ENCODE data around the gene MOB3B.
A peak's percentile ranks its signal among the peaks of the same experiment; 100 is the strongest.

The MOB3B gene

DNA sequence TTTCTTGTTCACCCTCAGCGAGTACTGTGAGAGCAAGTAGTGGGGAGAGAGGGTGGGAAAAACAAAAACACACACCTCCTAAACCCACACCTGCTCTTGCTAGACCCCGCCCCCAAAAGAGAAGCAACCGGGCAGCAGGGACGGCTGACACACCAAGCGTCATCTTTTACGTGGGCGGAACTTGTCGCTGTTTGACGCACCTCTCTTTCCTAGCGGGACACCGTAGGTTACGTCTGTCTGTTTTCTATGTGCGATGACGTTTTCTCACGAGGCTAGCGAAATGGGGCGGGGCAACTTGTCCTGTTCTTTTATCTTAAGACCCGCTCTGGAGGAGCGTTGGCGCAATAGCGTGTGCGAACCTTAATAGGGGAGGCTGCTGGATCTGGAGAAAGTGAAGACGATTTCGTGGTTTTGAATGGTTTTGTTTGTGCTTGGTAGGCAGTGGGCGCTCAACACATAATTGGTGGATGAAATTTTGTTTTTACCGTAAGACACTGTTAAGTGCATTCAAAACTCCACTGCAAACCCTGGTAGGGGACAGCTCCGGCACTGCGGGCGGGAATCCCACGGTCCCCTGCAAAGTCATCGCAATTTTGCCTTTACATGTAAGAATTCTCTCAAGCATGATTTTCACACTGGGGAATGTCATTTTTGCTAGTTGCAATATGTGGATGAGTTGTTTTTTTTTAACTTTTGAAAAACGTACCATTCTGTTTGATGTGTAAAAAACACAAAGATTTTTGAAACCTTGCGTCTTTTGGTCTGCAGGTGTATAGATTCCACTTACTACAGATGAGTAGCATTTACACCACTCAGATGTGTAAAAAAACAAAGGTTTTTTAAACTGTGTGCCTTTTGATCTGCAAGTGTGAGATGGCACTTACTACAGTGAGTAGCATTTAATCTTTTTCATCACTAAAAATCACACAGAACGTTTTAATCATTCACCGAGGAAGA is 44.3 kb upstream of the MOB3B start (continued):
- TF ChIP-seq ZNF510 (tag by site-specific recombination; IDR thresholded peaks at IDR 0.05; ENCODE audit: insufficient replicate concordance), result no peak
- TF ChIP-seq ZFP3 (tag by site-specific recombination; IDR thresholded peaks at IDR 0.05; ENCODE audit: low read depth), result no peak
- TF ChIP-seq ZNF274 (IDR thresholded peaks at IDR 0.05; ENCODE audit: low read length), result no peak
- TF ChIP-seq ZNF274 (tag by site-specific recombination; IDR thresholded peaks at IDR 0.05; ENCODE audit: borderline replicate concordance), result no peak
- 0 out of 2 replicates have a peak, but pooled peaks have one; percentile 6 for TF ChIP-seq EGR2 (tag by site-specific recombination; IDR thresholded peaks at IDR 0.05; ENCODE audit: low read depth)
- TF ChIP-seq ZFP37 (tag by site-specific recombination; IDR thresholded peaks at IDR 0.05), result no peak
- TF ChIP-seq ZNF157 (tag by site-specific recombination; IDR thresholded peaks at IDR 0.05), result no peak
- TF ChIP-seq ZNF324 (tag by site-specific recombination; IDR thresholded peaks at IDR 0.05), result no peak
- TF ChIP-seq ZNF768 (tag by site-specific recombination; IDR thresholded peaks at IDR 0.05), result no peak
- peak; percentile 24; the same call in 1 of the 2 replicates for TF ChIP-seq ZNF76 (tag by site-specific recombination; IDR thresholded peaks at IDR 0.05; ENCODE audit: borderline replicate concordance, low read depth)
- TF ChIP-seq ZNF132 (tag by site-specific recombination; IDR thresholded peaks at IDR 0.05; ENCODE audit: borderline replicate concordance), result no peak
- no peak for TF ChIP-seq ZNF792 (tag by site-specific recombination; IDR thresholded peaks at IDR 0.05)
- peak; percentile 74 for TF ChIP-seq KLF9 (tag by site-specific recombination; IDR thresholded peaks at IDR 0.05; ENCODE audit: low read depth)
- TF ChIP-seq, protein P1, sequence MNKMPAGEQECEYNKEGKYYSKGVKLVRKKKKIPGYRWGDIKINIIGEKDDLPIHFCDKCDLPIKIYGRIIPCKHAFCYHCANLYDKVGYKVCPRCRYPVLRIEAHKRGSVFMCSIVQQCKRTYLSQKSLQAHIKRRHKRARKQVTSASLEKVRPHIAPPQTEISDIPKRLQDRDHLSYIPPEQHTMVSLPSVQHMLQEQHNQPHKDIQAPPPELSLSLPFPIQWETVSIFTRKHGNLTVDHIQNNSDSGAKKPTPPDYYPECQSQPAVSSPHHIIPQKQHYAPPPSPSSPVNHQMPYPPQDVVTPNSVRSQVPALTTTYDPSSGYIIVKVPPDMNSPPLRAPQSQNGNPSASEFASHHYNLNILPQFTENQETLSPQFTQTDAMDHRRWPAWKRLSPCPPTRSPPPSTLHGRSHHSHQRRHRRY (tag by site-specific recombination; IDR thresholded peaks at IDR 0.05), result no peak
- TF ChIP-seq WT1 (tag by site-specific recombination; IDR thresholded peaks at IDR 0.05), result no peak
- 0 out of 2 replicates have a peak, but pooled peaks have one; percentile 20 for TF ChIP-seq ZNF843 (tag by site-specific recombination; IDR thresholded peaks at IDR 0.05)
- TF ChIP-seq ZNF529 (tag by site-specific recombination; IDR thresholded peaks at IDR 0.05; ENCODE audit: insufficient replicate concordance), result no peak
- peak; percentile 50; the same call in 1 of the 2 replicates for TF ChIP-seq GLIS2 (tag by site-specific recombination; IDR thresholded peaks at IDR 0.05)
- no peak for TF ChIP-seq ZNF23 (tag by site-specific recombination; IDR thresholded peaks at IDR 0.05; ENCODE audit: borderline replicate concordance)
- no peak for TF ChIP-seq ZNF18 (tag by site-specific recombination; IDR thresholded peaks at IDR 0.05)
- no peak for TF ChIP-seq SALL2 (tag by site-specific recombination; IDR thresholded peaks at IDR 0.05; ENCODE audit: borderline replicate concordance)
- TF ChIP-seq HOXA7 (CRISPR knock-in tag; IDR thresholded peaks at IDR 0.05; ENCODE audit: borderline replicate concordance), result no peak
- no peak for TF ChIP-seq ZNF214 (tag by site-specific recombination; IDR thresholded peaks at IDR 0.05; ENCODE audit: borderline replicate concordance)
- peak; percentile 71 for TF ChIP-seq GLIS1 (tag by site-specific recombination; IDR thresholded peaks at IDR 0.05)
- no peak for TF ChIP-seq ZNF48 (tag by site-specific recombination; IDR thresholded peaks at IDR 0.05)
- TF ChIP-seq, protein P2, sequence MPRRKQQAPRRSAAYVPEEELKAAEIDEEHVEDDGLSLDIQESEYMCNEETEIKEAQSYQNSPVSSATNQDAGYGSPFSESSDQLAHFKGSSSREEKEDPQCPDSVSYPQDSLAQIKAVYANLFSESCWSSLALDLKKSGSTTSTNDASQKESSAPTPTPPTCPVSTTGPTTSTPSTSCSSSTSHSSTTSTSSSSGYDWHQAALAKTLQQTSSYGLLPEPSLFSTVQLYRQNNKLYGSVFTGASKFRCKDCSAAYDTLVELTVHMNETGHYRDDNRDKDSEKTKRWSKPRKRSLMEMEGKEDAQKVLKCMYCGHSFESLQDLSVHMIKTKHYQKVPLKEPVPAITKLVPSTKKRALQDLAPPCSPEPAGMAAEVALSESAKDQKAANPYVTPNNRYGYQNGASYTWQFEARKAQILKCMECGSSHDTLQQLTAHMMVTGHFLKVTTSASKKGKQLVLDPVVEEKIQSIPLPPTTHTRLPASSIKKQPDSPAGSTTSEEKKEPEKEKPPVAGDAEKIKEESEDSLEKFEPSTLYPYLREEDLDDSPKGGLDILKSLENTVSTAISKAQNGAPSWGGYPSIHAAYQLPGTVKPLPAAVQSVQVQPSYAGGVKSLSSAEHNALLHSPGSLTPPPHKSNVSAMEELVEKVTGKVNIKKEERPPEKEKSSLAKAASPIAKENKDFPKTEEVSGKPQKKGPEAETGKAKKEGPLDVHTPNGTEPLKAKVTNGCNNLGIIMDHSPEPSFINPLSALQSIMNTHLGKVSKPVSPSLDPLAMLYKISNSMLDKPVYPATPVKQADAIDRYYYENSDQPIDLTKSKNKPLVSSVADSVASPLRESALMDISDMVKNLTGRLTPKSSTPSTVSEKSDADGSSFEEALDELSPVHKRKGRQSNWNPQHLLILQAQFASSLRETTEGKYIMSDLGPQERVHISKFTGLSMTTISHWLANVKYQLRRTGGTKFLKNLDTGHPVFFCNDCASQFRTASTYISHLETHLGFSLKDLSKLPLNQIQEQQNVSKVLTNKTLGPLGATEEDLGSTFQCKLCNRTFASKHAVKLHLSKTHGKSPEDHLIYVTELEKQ (tag by site-specific recombination; IDR thresholded peaks at IDR 0.05; ENCODE audit: borderline replicate concordance), result no peak
- TF ChIP-seq ZBTB21 (tag by site-specific recombination; IDR thresholded peaks at IDR 0.05), result peak; percentile 98
- no peak for TF ChIP-seq ZNF404 (tag by site-specific recombination; IDR thresholded peaks at IDR 0.05)
- TF ChIP-seq ZNF366 (tag by site-specific recombination; conservative IDR thresholded peaks at IDR 0.05), result peak; percentile 85
- no peak for TF ChIP-seq ZNF670 (tag by site-specific recombination; IDR thresholded peaks at IDR 0.05; ENCODE audit: low read depth)
- TF ChIP-seq KLF16 (tag by site-specific recombination; IDR thresholded peaks at IDR 0.05), result no peak
- no peak for TF ChIP-seq ZBTB1 (tag by site-specific recombination; IDR thresholded peaks at IDR 0.05)
- TF ChIP-seq YY2 (tag by site-specific recombination; IDR thresholded peaks at IDR 0.05), result no peak
- TF ChIP-seq ZFP41 (tag by site-specific recombination; IDR thresholded peaks at IDR 0.05; ENCODE audit: borderline replicate concordance), result no peak
- no peak for TF ChIP-seq ZNF677 (tag by site-specific recombination; IDR thresholded peaks at IDR 0.05)

All from HEK293 (cell line).